Adrenal gland (tissue), 12 donors: ENCODE measurements around the gene PRKCE. TPM values are rescaled to one million over a fixed set of nuclear protein-coding genes. Genes with fewer than 3 reads are reported as not detected.

Experiments
- DNase-seq, 7 donors: peaks; one replicate each; pipeline ENCODE4 v3.0.0-alpha.2; 2019 to 2020
- H3K27ac ChIP-seq, 5 donors: fragments of 200-600 bp; sonication (generic) in 4 of 5; 1 replicate in 3 of 5; 2 replicates in 2 of 5; pipeline versions ENCODE4 v1.5.1 to v1.8.0; 2016 to 2020; ENCODE audit warnings: mild to moderate bottlenecking in 1 of 5
- H3K27me3 ChIP-seq: fragments of 200-600 bp; 2 replicates; pipeline ENCODE4 v1.8.0; 2021
- H3K36me3 ChIP-seq, 2 donors: fragments of 200-600 bp; replicated peaks in 1 of 2; 1 replicate in 1 of 2; 2 replicates in 1 of 2; pipeline versions ENCODE4 v1.5.1 to v1.8.0; 2018 to 2022
- H3K4me1 ChIP-seq, 2 donors: fragments of 200-600 bp; replicated peaks in 1 of 2; 1 replicate in 1 of 2; 2 replicates in 1 of 2; pipeline versions ENCODE4 v1.5.1 to v1.8.0; 2018 to 2021
- H3K4me3 ChIP-seq, 4 donors: fragments of 200-600 bp; sonication (generic) in 3 of 4; one replicate each; pipeline ENCODE4 v1.5.1; 2016 to 2018
- H3K9me3 ChIP-seq, 3 donors: fragments of 200-600 bp; sonication (generic) in 1 of 3; replicated peaks in 1 of 3; 1 replicate in 2 of 3; 2 replicates in 1 of 3; pipeline versions ENCODE4 v1.5.1 to v1.8.0; 2016 to 2021
- POLR2A ChIP-seq, 2 donors: fragments of 450-650 bp; IDR thresholded peaks; one replicate each; pipeline ENCODE4 v1.6.1; 2017; ENCODE audit warnings: antibody characterized with exemption in 2 of 2, mild to moderate bottlenecking in 2 of 2, moderate library complexity in 1 of 2
- WGBS, 4 donors: extraction: QIAGEN DNeasy Blood & Tissue Kit in 2 of 4; methylation state at CpG; one replicate each; pipeline versions ENCODE4 v1.1.5 to v1.1.7; 2013 to 2017; 5-methylcytosine and 5-hydroxymethylcytosine counted together
- intact Hi-C, 2 donors: fragments of 100-400 bp; cut with DNase I; formaldehyde crosslinking; loops; one replicate each; pipeline versions ENCODE4 v1.14.1 to v1.15.0; 2022 to 2023
- polyA plus RNA-seq, 3 donors: library from polyadenylated mRNA; stranded (reverse); fragments of 200-250 nt in 2 of 3; fragments of 350-450 nt in 1 of 3; fragmentation: Illumina TruSeq in 1 of 3; extraction: RNeasy Lipid Tissue Mini Kit (QIAGEN cat#74804) in 1 of 3; gene quantifications; one replicate each; pipeline ENCODE4 v1.2.3, GENCODE V29; 2013 to 2014
- total RNA-seq, 9 donors: library from RNA; depleted of rRNA in 4 of 9; stranded (reverse); fragments of >200 nt in 4 of 9; fragments of 120-200 nt in 1 of 9; fragmentation: NEBNext Ultra II Directional in 1 of 9; extraction: Animal tissue kit (Norgen Biotek cat#: 25700) in 1 of 9; gene quantifications; one replicate each; pipeline versions ENCODE4 v1.1.0 to v1.2.4, GENCODE V29; 2013 to 2023
- TF ChIP-seq, protein P1 (sequence below), 6 experiments: fragments of 450-650 bp in 4 of 6; fragments of 200-600 bp in 2 of 6; sonication (generic) in 1 of 6; IDR thresholded peaks; 1 replicate in 5 of 6; 2 replicates in 1 of 6; pipeline versions ENCODE4 v1.5.1 to v1.8.0; 2016 to 2021; ENCODE audit warnings: antibody characterized with exemption in 6 of 6, mild to moderate bottlenecking in 2 of 6, moderate library complexity in 1 of 6
- donor health status: healthy with polysubstance abuse.
- donor health status: Bipolar disorder and iron deficiency.
- donor health status: DM: yes; HTN: yes; CAD: no.
- donor health status: DM: no; HTN: no; CAD: no.
- donor health status: DM: no; HTN: no; CAD: no.
- donor health status: DM: yes; HTN: yes; CAD: no.

PRKCE gene
- total and polyA plus RNA-seq, 12 donors = 1.9 to 19.2 (median 8.0) TPM

- Histone ChIP-seq H3K27ac (no peak overlapping the region), H3K27me3 (no peaks in the 10 kb centered on the region), H3K36me3 (no peaks in the 10 kb centered on the region), H3K4me3 (no peak overlapping the region), H3K4me1 (no peaks in the 10 kb centered on the region), H3K9me3 (no peaks in the 10 kb centered on the region)
- intact Hi-C loops = no loop called here
- DNase-seq = no peak
- TF ChIP-seq, protein P1, sequence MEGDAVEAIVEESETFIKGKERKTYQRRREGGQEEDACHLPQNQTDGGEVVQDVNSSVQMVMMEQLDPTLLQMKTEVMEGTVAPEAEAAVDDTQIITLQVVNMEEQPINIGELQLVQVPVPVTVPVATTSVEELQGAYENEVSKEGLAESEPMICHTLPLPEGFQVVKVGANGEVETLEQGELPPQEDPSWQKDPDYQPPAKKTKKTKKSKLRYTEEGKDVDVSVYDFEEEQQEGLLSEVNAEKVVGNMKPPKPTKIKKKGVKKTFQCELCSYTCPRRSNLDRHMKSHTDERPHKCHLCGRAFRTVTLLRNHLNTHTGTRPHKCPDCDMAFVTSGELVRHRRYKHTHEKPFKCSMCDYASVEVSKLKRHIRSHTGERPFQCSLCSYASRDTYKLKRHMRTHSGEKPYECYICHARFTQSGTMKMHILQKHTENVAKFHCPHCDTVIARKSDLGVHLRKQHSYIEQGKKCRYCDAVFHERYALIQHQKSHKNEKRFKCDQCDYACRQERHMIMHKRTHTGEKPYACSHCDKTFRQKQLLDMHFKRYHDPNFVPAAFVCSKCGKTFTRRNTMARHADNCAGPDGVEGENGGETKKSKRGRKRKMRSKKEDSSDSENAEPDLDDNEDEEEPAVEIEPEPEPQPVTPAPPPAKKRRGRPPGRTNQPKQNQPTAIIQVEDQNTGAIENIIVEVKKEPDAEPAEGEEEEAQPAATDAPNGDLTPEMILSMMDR (IDR thresholded peaks at IDR 0.05) = no peak
- TF ChIP-seq POLR2A (IDR thresholded peaks at IDR 0.05) = no peak
- WGBS, 4 donors = 84 to 96% (median 91%) methylated on average over 4 of the region's 4 CpGs
These were observed 322.6 kb downstream of the PRKCE start for GRCh38 chr2:45974056-45974455.

GRCh38 chr2:45974762-45975408 is 323.4 kb downstream of the PRKCE start:
- Histone ChIP-seq H3K9me3 (no peaks in the 10 kb centered on the region), H3K36me3 (no peaks in the 10 kb centered on the region), H3K4me3 (no peak overlapping the region), H3K27me3 (no peaks in the 10 kb centered on the region), H3K4me1 (no peaks in the 10 kb centered on the region), H3K27ac (no peak overlapping the region)
- TF ChIP-seq, protein P1 (IDR thresholded peaks at IDR 0.05) = no peak
- TF ChIP-seq POLR2A (IDR thresholded peaks at IDR 0.05) = no peak
- no peak for DNase-seq
- intact Hi-C loops = no loop called here
- 79 to 92% (median 87%) methylated on average over 6 to 7 of the region's 7 CpGs for WGBS, 4 donors

DNA sequence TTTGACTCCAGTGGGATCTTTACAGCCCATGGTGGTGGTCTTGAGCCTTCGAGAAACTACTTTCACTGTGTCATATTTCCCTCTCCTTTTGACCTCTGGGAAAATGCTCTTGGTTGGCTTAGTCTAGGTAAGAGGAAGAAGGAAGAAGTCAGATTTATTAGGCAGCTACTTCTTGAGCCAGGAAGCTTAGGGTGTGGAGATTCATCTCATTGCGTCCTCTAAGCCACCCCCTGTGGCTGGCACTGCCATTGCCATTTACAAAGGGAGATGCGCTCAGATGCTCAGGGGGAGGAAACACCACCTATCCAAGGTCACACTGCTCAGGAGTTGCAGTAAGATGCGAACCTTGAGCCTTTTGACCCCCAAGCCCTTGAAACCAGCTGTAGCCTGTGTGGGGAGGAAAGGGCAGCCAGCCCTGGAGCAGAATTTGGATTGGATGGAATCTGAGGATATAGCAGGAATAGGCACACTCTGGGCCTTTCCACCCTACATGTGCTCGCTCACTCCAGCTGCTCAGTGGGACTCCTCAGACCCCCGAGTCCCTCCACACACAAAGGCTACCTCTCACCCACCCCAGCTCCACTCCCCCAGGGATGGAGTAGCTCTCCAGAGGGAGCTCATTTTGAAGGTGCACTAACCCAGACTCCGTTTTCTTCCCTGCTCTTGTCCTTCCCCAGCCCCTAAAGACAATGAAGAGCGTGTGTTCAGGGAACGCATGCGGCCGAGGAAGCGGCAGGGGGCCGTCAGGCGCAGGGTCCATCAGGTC is 324.5 kb downstream of the PRKCE start:
- no peaks in the 10 kb centered on the region for H3K27me3 ChIP-seq
- intact Hi-C loops = no loop called here
- H3K4me3 ChIP-seq = no peak overlapping the region
- no peak for DNase-seq
- H3K36me3 ChIP-seq = no peaks in the 10 kb centered on the region
- no peaks in the 10 kb centered on the region for H3K9me3 ChIP-seq
- no peaks in the 10 kb centered on the region for H3K4me1 ChIP-seq
- 90 to 95% (median 93%) methylated on average over 13 to 14 of the region's 14 CpGs for WGBS, 4 donors
- TF ChIP-seq, protein P1 (IDR thresholded peaks at IDR 0.05) = no peak
- no peak for TF ChIP-seq POLR2A (IDR thresholded peaks at IDR 0.05)
- H3K27ac ChIP-seq = no peak overlapping the region

DNA sequence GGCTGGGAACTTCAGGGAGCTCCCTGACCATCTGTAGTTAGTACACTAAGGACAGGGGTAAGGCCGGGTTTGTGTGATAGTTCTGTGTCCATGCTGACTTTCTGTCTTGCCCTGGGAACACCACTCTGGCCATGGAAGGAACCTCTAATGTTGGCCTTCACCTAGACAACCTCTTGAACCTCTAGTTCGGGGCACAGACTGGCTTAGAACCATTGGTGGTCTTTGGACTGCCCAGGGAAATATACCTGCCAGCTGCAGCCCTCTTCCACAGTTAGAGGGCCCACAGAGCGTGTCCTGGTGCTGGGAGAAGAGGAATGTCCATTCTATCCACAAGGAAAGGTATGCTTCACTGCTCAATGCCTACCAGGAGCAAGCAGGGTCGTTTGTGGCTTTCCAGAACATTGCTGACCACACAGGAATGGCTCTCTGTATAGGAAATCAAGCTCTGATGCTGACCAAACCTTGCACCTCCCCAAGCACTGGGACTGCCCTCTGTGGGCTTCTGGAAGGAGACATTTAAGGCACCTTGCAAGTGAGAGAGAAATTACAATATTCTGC is 326.9 kb downstream of the PRKCE start:
- no peak overlapping the region for H3K4me3 ChIP-seq
- no peaks in the 10 kb centered on the region for H3K36me3 ChIP-seq
- no peaks in the 10 kb centered on the region for H3K4me1 ChIP-seq
- WGBS, 4 donors = 79 to 90% (median 84%) methylated on average over 3 to 4 of the region's 4 CpGs
- no peaks in the 10 kb centered on the region for H3K27me3 ChIP-seq
- no peak for DNase-seq
- H3K27ac ChIP-seq = no peak overlapping the region
- H3K9me3 ChIP-seq = no peaks in the 10 kb centered on the region
- no peak for TF ChIP-seq POLR2A (IDR thresholded peaks at IDR 0.05)
- TF ChIP-seq, protein P1 (IDR thresholded peaks at IDR 0.05) = no peak
- intact Hi-C loops = no loop called here
